CD4-positive, alpha-beta T cell treated with Interleukin-21 for 1 hour (primary cell): ENCODE data around the gene GLIS1.

ENCODE experiments used
- DNase-seq: peaks from one replicate; pipeline ENCODE4 v3.0.0-alpha.2; 2020

The GLIS1 gene

GRCh38 chr1:53716150-53716549, 22.8 kb downstream of the GLIS1 start:
- DNase-seq, result no peak

DNA sequence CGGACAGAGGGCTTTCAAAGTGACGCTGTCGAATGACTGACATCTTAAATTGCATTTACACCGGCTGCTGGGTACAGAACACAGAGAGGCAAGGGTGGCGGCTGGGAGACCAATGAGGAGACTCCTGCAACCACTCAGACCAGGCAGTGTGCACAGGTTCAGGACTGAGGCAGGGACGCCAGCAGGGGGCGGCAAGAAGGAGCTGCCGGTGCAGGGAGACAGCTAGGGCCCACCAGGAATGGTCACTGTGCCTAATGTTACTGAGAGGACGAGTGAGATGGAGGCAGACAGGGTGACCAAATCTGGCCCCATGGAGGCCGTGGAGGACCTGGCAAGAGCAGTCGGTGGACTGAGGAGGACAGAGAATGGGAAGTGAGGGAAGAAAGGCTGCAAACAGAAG, 23.5 kb downstream of the GLIS1 start:
- no peak for DNase-seq

- DNase-seq, result no peak
Observed at GRCh38 chr1:53712276-53712675, 26.7 kb downstream of the GLIS1 start.

DNA sequence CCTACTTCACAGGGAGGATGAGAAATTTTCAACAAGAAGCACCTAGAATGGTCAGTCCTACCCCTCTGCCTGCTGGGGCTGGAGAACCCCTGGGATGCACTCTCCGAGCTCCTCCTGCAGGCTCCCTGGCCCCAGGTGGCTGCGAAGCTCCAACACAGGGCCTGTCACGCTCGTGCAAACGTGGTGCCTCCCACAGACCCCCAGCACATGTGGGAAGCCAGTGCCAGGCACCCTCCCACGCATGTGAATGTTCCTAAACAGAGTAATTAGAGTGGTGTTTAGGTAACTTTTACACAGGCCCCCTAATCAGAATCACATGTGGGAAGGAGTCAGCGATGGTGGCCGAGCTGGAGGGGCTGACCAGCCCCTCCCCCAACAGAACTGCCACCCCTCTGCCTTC, 28.4 kb downstream of the GLIS1 start:
- no peak for DNase-seq

DNA sequence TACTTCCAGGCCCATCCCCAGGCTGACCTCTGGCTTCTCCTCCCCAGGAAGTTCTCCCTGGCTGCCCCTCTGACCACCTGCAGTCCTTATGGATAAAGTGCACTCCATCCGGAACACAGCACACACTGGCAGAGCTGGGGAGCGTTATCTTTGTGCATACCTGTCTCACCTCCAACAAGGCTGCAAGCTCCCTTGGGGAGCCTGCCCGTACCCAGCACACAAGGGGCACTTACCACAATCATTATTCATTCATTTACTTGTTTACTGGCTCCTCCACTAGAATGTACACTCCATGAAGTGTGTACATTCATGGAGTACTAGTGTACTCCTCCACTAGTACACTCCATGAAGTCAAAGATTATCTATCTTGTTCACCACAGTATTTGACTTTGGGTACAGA, 30.3 kb downstream of the GLIS1 start:
- DNase-seq, result no peak

- no peak for DNase-seq
Observed at GRCh38 chr1:53706356-53706755, 32.6 kb downstream of the GLIS1 start.

GRCh38 chr1:53705446-53706096, 33.4 kb downstream of the GLIS1 start:
- no peak for DNase-seq

- no peak for DNase-seq
Observed at GRCh38 chr1:53704804-53705445, 34.0 kb downstream of the GLIS1 start.

GRCh38 chr1:53704304-53704703, 34.7 kb downstream of the GLIS1 start:
- no peak for DNase-seq

GRCh38 chr1:53703174-53703573, 35.8 kb downstream of the GLIS1 start:
- no peak for DNase-seq

DNA sequence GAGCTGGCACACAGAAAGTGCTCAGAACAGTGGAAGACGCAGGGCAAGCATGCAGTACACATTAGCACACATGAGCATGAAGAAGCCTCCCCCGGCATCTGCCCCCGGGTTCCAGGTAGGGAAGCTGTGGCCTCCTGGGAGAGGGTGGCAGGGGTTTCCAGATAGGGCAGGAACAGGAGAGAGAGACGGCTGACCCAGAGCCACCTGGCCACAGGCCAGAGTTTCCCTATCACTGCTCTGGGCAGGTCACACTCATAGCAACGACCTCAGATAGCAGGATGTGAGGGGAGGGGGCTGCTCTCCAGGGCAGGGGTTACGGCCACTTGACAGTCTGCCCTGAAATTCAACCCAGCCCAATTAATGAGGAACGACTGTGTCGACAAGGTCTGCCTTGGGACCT, 36.6 kb downstream of the GLIS1 start:
- DNase-seq, result no peak

- no peak for DNase-seq
Observed at GRCh38 chr1:53700776-53701175, 38.2 kb downstream of the GLIS1 start.

GRCh38 chr1:53699981-53700380, 39.0 kb downstream of the GLIS1 start:
- DNase-seq, result no peak

DNA sequence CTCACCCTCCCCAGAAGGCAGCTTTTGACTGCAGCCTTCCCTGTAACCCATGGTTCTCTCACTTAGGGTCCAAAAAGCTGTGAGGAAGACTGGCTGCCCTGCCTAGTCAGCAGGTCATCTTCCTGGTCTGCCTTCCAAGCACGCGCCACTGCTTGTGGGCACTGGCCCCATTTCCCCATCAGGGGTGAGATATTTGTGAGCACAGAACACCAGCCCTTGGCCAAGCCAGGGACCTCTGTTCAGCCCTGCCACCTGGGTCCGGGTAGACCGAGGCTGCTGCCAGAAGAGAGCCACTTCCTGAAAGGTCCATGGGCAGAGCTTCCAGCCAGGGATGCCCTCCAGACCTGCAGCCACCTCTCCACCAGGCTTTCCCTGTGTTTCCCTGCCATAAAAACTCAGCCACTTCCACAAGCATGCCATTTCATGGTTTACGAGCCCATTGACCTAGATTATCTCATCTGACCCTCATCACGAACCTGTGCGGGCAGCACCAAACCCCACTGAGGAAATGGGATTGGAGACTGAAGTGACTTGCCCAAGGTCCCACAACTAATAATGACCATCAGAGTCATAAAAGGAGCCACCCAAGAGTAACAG, 40.5 kb downstream of the GLIS1 start:
- DNase-seq, result no peak

DNA sequence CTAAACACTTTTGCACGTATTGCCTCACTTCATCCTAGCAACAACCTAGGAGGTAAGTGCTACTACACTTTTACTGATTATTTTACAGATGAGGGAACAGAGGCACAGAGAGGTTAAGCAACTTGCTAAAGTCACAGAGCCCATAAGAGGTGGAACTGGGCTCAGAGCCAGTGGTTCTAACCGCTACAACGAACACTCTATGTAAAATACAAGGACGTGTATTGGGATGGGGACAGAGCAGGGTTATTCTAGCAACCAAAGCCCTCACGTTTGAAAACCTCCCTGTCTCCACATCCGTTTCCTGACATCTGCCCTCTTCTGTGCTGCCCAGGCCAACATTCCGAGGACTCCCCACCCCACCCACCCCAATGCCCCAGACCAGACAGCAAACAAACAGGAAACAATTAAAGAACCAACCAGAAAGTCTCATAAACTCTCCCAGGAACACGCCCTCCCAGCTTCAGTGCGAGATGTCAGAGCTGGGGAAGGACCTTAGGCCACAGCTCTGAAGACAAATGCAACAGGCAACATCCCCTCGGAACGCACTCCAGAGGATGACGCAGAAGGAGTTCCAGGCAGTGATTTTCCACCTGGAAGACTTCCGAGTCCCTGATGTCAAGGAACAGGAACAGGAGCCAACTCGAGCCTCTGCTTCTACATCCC, 41.1 kb downstream of the GLIS1 start:
- DNase-seq, result no peak

GRCh38 chr1:53696990-53697389, 42.0 kb downstream of the GLIS1 start:
- DNase-seq, result no peak

DNA sequence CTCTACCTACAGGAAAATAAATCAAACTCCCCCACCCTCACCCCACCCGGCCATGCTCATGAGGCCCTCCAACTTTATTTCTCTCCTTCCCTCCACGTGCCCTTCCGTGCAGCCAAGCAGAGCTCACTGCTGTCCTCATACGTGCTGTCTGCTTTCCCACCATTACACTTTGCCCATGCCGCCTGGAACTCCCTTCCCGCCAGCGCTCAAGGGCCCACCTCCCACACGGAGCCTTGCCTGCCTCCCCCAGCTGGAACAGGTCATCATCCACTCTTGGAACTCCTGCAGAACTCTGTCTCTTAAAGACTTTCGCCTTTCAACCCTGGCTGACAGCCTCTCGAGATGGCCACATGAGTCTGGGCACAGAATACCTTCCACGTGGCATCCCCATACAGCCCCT, 42.4 kb downstream of the GLIS1 start:
- no peak for DNase-seq

- DNase-seq, result no peak
Observed at GRCh38 chr1:53696051-53696450, 42.9 kb downstream of the GLIS1 start.

- DNase-seq, result no peak
Observed at GRCh38 chr1:53695116-53695515, 43.8 kb downstream of the GLIS1 start.

- DNase-seq, result no peak
Observed at GRCh38 chr1:53694718-53695091, 44.3 kb downstream of the GLIS1 start.

DNA sequence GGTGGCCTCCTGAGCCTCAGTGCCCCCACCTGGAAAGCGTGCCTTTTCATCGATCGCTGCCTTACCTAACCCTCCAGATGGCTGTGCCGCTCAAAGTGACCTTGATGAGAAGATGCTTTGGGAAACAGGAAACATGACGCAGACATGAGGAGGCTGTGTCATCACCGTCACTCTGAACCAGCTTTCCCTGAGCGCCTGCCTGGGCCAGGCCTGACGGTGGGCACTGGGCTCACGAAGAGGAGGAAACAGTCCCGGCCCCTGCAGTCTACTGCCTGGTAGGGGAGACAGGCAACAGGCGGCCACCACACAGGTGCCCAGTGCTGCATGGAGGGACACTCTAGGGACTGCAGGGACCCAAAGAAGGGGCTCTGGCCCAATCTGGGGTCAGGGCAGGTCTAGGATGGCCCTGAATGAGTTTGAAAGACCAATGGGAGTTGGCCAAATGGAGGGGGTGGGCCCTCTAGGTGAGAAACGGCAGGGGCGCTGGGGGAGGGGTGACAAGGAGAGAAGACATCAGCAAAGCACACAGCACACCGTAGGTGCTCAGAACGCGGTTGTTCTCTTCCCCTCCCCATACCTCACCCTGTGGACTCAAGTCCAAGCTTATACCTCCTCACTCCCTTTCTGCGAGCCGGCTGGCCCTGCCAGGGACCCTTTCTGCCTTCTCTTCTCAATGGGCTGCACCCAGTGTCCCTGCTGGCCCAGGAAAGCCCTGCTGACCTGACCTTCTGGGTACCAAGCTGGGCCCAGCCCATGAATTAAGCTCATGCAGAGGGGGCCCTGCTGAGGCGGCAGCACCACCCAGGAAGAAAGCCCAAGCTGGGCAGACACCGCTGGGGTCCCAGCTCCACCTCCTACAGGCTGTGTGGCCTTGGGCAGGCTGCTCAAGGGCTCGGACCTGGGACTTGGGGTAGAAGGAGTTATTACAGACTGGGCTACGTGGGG, 44.9 kb downstream of the GLIS1 start:
- DNase-seq, result no peak

- DNase-seq, result no peak
Observed at GRCh38 chr1:53693339-53693738, 45.6 kb downstream of the GLIS1 start.

GRCh38 chr1:53691326-53691725, 47.6 kb downstream of the GLIS1 start:
- no peak for DNase-seq
